Smooth muscle cell (in vitro differentiated cells): ENCODE measurements around the gene HOXD3. TPM values are rescaled to one million over a fixed set of nuclear protein-coding genes. Genes with fewer than 3 reads are reported as not detected.

Experiments used
- DNase-seq: peaks from one replicate; lab custom pipeline; 2025; ENCODE audit not compliant: unreplicated experiment; lab: John Stamatoyannopoulos, UW
- H2AFZ ChIP-seq: fragments of 200-600 bp; sonication (generic); 2 replicates; pipeline ENCODE4 v1.6.0; 2016; ENCODE audit warnings: antibody characterized with exemption, low read depth, mild to moderate bottlenecking
- H3F3A ChIP-seq: fragments of 200-600 bp; sonication (generic); 2 replicates; pipeline ENCODE4 v1.6.0; 2017; ENCODE audit warnings: antibody characterized with exemption, low read depth
- H3K27ac ChIP-seq: fragments of 200-600 bp; sonication (generic); 2 replicates; pipeline ENCODE4 v1.5.1; 2016; ENCODE audit warnings: low read depth, mild to moderate bottlenecking
- H3K27me3 ChIP-seq: fragments of 200-600 bp; sonication (generic); 2 replicates; pipeline ENCODE4 v1.6.1; 2016; ENCODE audit warnings: low read depth, mild to moderate bottlenecking
- H3K36me3 ChIP-seq: fragments of 200-600 bp; sonication (generic); 2 replicates; pipeline ENCODE4 v1.5.1; 2016; ENCODE audit warnings: low read depth
- H3K4me1 ChIP-seq: fragments of 200-600 bp; sonication (generic); 2 replicates; pipeline ENCODE4 v1.5.1; 2016; ENCODE audit warnings: low read depth
- H3K4me2 ChIP-seq: fragments of 200-600 bp; sonication (generic); 2 replicates; pipeline ENCODE4 v1.6.0; 2016; ENCODE audit warnings: mild to moderate bottlenecking
- H3K4me3 ChIP-seq: fragments of 200-600 bp; sonication (generic); 2 replicates; pipeline ENCODE4 v1.5.1; 2016; ENCODE audit warnings: mild to moderate bottlenecking
- H3K79me2 ChIP-seq: fragments of 200-600 bp; sonication (generic); 2 replicates; pipeline ENCODE4 v1.6.0; 2016; ENCODE audit warnings: low read depth, mild to moderate bottlenecking
- H3K9ac ChIP-seq: fragments of 200-600 bp; sonication (generic); 2 replicates; pipeline ENCODE4 v1.6.0; 2016; ENCODE audit warnings: low read depth
- H3K9me3 ChIP-seq: fragments of 200-600 bp; sonication (generic); replicated peaks from 2 replicates; pipeline ENCODE4 v1.5.1; 2016; ENCODE audit warnings: low read depth
- H4K20me1 ChIP-seq: fragments of 200-600 bp; sonication (generic); 2 replicates; pipeline ENCODE4 v1.6.0; 2016; ENCODE audit warnings: low read depth
- CTCF ChIP-seq: fragments of 200-600 bp; sonication (generic); IDR thresholded peaks from 2 replicates; pipeline ENCODE4 v1.5.1; 2017; ENCODE audit warnings: borderline replicate concordance, mild to moderate bottlenecking, antibody characterized with exemption; ENCODE audit not compliant: insufficient read depth, poor library complexity, severe bottlenecking
- WGBS: methylation state at CpG from one replicate; pipeline ENCODE4 v1.1.7; 2016; ENCODE audit warnings: low lambda C conversion rate; 5-methylcytosine and 5-hydroxymethylcytosine counted together
- polyA plus RNA-seq: library from polyadenylated mRNA; unstranded; fragments of >200 nt; fragmentation: Nextera tagmentation; extraction: Ambion mirVana; gene quantifications from 2 replicates; pipeline ENCODE4 v1.2.1, GENCODE V29; 2016
- total RNA-seq: library from RNA; depleted of rRNA; stranded (reverse); fragments of >200 nt; gene quantifications from 2 replicates; pipeline ENCODE4 v1.2.3, GENCODE V29; 2014

The HOXD3 gene
- total and polyA plus RNA-seq, 2 experiments from 2014 or later, result not detected

GRCh38 chr2:176187899-176188773 lies 31.0 kb downstream of the HOXD3 start, which contains the start of gene HOXD1:
TSS of gene HOXD1 (plus strand) at chr2:176188668. CDS start at chr2:176188802, 134 bp downstream.
- Histone ChIP-seq H3K27me3 (peaks cover 100% of the 10 kb centered on the region), H3K4me3 (peak within 1 kb of the TSS; percentile 59), H3K9me3 (no peaks in the 10 kb centered on the region), H3K36me3 (no peaks in the 10 kb centered on the region), H3K9ac (no peak within 1 kb of the TSS), H3K4me2 (peak within 1 kb of the TSS; percentile 98), H3K79me2 (no peaks in the 10 kb centered on the region), H4K20me1 (no peaks in the 10 kb centered on the region), H3K27ac (no peak within 1 kb of the TSS), H2AFZ (peak within 1 kb of the TSS; percentile 80), H3F3A (no peaks in the 10 kb centered on the region), H3K4me1 (peaks cover 8% of the 10 kb centered on the region)
- 2% methylated on average over 65 of the region's 68 CpGs for WGBS
- DNase-seq, result no peak
- no peak for TF ChIP-seq CTCF

GRCh38 chr2:176188774-176189680 lies 31.9 kb downstream of the HOXD3 start:
- no peaks in the 10 kb centered on the region for H3K9me3 ChIP-seq
- H3K27me3 ChIP-seq, result peaks cover 100% of the 10 kb centered on the region

GRCh38 chr2:176189681-176190641 lies 32.9 kb downstream of the HOXD3 start:
- DNase-seq, result no peak
- no peak for TF ChIP-seq CTCF
- Histone ChIP-seq H2AFZ (peak overlapping the region; percentile 19), H3K27ac (no peak overlapping the region), H3K4me1 (peaks cover 8% of the 10 kb centered on the region), H3K9me3 (no peaks in the 10 kb centered on the region), H3K27me3 (peaks cover 100% of the 10 kb centered on the region), H3K4me3 (peak overlapping the region; percentile 14), H3K9ac (no peak overlapping the region), H3K36me3 (no peaks in the 10 kb centered on the region), H4K20me1 (no peaks in the 10 kb centered on the region), H3K79me2 (no peaks in the 10 kb centered on the region), H3F3A (no peaks in the 10 kb centered on the region), H3K4me2 (peak overlapping the region; percentile 98)
- 14% methylated on average over 28 of the region's 28 CpGs for WGBS

More at GRCh38 chr2:176188774-176189680, 31.9 kb downstream of the HOXD3 start:
- peak overlapping the region; percentile 59 for H3K4me3 ChIP-seq
- H4K20me1 ChIP-seq, result no peaks in the 10 kb centered on the region
- no peak for DNase-seq
- TF ChIP-seq CTCF, result no peak
- peaks cover 8% of the 10 kb centered on the region for H3K4me1 ChIP-seq
- no peak overlapping the region for H3K27ac ChIP-seq
- peak overlapping the region; percentile 98 for H3K4me2 ChIP-seq
- 2% methylated on average over 93 of the region's 98 CpGs for WGBS
- H3F3A ChIP-seq, result no peaks in the 10 kb centered on the region
- H3K36me3 ChIP-seq, result no peaks in the 10 kb centered on the region
- H2AFZ ChIP-seq, result peak overlapping the region; percentile 80
- no peak overlapping the region for H3K9ac ChIP-seq
- no peaks in the 10 kb centered on the region for H3K79me2 ChIP-seq
